Liver (tissue), 9 donors: ENCODE results near the gene TBL1X. TPM values are rescaled to one million over a fixed set of nuclear protein-coding genes. Genes with fewer than 3 reads are reported as not detected.

Experiments
- DNase-seq: peaks from one replicate; pipeline ENCODE4 v3.0.0-alpha.2; 2017; ENCODE audit warnings: low spot score
- H3K27ac ChIP-seq, 2 donors: one replicate each; pipeline ENCODE4 v1.7.0; 2013; ENCODE audit warnings: inconsistent platforms in 2 of 2, low read length in 2 of 2, control low read depth in 1 of 2, low read depth in 1 of 2, mild to moderate bottlenecking in 1 of 2
- H3K27me3 ChIP-seq, 4 donors: one replicate each; pipeline versions ENCODE4 v1.6.1 to v1.7.0; 2013; ENCODE audit warnings: low read length in 3 of 4, inconsistent platforms in 1 of 4, mild to moderate bottlenecking in 1 of 4, moderate library complexity in 1 of 4; ENCODE audit not compliant: control insufficient read depth in 4 of 4, insufficient read depth in 4 of 4
- H3K36me3 ChIP-seq, 4 donors: one replicate each; pipeline versions ENCODE4 v1.6.1 to v1.7.0; 2013; ENCODE audit warnings: low read length in 3 of 4, mild to moderate bottlenecking in 3 of 4, low read depth in 1 of 4, moderate library complexity in 1 of 4; ENCODE audit not compliant: control insufficient read depth in 4 of 4, insufficient read depth in 3 of 4
- H3K4me1 ChIP-seq, 4 donors: one replicate each; pipeline versions ENCODE4 v1.6.1 to v1.7.0; 2013; ENCODE audit warnings: low read length in 3 of 4, mild to moderate bottlenecking in 3 of 4, moderate library complexity in 1 of 4; ENCODE audit not compliant: control insufficient read depth in 4 of 4, insufficient read depth in 4 of 4
- H3K4me3 ChIP-seq, 3 donors: one replicate each; pipeline versions ENCODE4 v1.6.1 to v1.7.0; 2013; ENCODE audit warnings: low read length in 3 of 3, control low read depth in 1 of 3, low read depth in 1 of 3, mild to moderate bottlenecking in 1 of 3
- H3K9ac ChIP-seq, 2 donors: one replicate each; pipeline ENCODE4 v1.7.0; 2013; ENCODE audit warnings: low read length in 2 of 2, mild to moderate bottlenecking in 2 of 2, moderate library complexity in 2 of 2, control low read depth in 1 of 2, low read depth in 1 of 2
- H3K9me3 ChIP-seq, 4 donors: one replicate each; pipeline versions ENCODE4 v1.6.1 to v1.7.0; 2013; ENCODE audit warnings: low read length in 3 of 4; ENCODE audit not compliant: control insufficient read depth in 4 of 4
- ATF3 ChIP-seq: IDR thresholded peaks from 2 replicates; pipeline ENCODE4 v1.6.1; 2016; ENCODE audit warnings: antibody characterized with exemption
- CTCF ChIP-seq: fragments of 150-350 bp; IDR thresholded peaks from 2 replicates; pipeline ENCODE4 v1.5.1; 2017; ENCODE audit warnings: improper control_type of control experiment, low read depth, low read length; ENCODE audit not compliant: missing input control
- EGR1 ChIP-seq, 2 donors: IDR thresholded peaks; 2 replicates each; pipeline ENCODE4 v1.6.1; 2016 to 2018; ENCODE audit warnings: antibody characterized with exemption in 2 of 2, low read depth in 2 of 2
- FOXA1 ChIP-seq: IDR thresholded peaks from 2 replicates; pipeline ENCODE4 v1.6.1; 2016; ENCODE audit warnings: antibody characterized with exemption
- FOXA2 ChIP-seq: IDR thresholded peaks from 2 replicates; pipeline ENCODE4 v1.6.1; 2016; ENCODE audit warnings: antibody characterized with exemption
- GABPA ChIP-seq, 2 donors: IDR thresholded peaks in 1 of 2; conservative IDR thresholded peaks in 1 of 2; 2 replicates each; pipeline ENCODE4 v1.6.1; 2016; ENCODE audit warnings: antibody characterized with exemption in 2 of 2, mild to moderate bottlenecking in 1 of 2, moderate library complexity in 1 of 2
- HNF4A ChIP-seq, 2 donors: conservative IDR thresholded peaks; 2 replicates each; pipeline ENCODE4 v1.6.1; 2016; ENCODE audit warnings: antibody characterized with exemption in 2 of 2, mild to moderate bottlenecking in 2 of 2
- HNF4G ChIP-seq: IDR thresholded peaks from 2 replicates; pipeline ENCODE4 v1.6.1; 2016; ENCODE audit warnings: antibody characterized with exemption
- JUND ChIP-seq, 2 donors: IDR thresholded peaks; 2 replicates each; pipeline ENCODE4 v1.6.1; 2016; ENCODE audit warnings: antibody characterized with exemption in 2 of 2
- MAX ChIP-seq: IDR thresholded peaks from 2 replicates; pipeline ENCODE4 v1.6.1; 2016; ENCODE audit warnings: antibody characterized with exemption
- NR2F2 ChIP-seq: IDR thresholded peaks from 2 replicates; pipeline ENCODE4 v1.6.1; 2016; ENCODE audit warnings: antibody characterized with exemption
- RAD21 ChIP-seq, 2 donors: IDR thresholded peaks; 2 replicates each; pipeline ENCODE4 v1.6.1; 2016; ENCODE audit warnings: antibody characterized with exemption in 2 of 2, mild to moderate bottlenecking in 2 of 2
- REST ChIP-seq: IDR thresholded peaks from 2 replicates; pipeline ENCODE4 v1.6.1; 2016; ENCODE audit warnings: antibody characterized with exemption, mild to moderate bottlenecking
- RXRA ChIP-seq, 2 donors: IDR thresholded peaks; 2 replicates each; pipeline ENCODE4 v1.6.1; 2017 to 2018; ENCODE audit warnings: antibody characterized with exemption in 2 of 2, mild to moderate bottlenecking in 1 of 2
- SP1 ChIP-seq: IDR thresholded peaks from 2 replicates; pipeline ENCODE4 v1.6.1; 2018; ENCODE audit warnings: antibody characterized with exemption, mild to moderate bottlenecking
- TAF1 ChIP-seq: conservative IDR thresholded peaks from 2 replicates; pipeline ENCODE4 v1.6.1; 2016; ENCODE audit warnings: antibody characterized with exemption, mild to moderate bottlenecking
- YY1 ChIP-seq: IDR thresholded peaks from 2 replicates; pipeline ENCODE4 v1.6.1; 2016; ENCODE audit warnings: antibody characterized with exemption, mild to moderate bottlenecking
- ZBTB33 ChIP-seq: IDR thresholded peaks from 2 replicates; pipeline ENCODE4 v1.6.1; 2016; ENCODE audit warnings: antibody characterized with exemption
- WGBS: extraction: QIAGEN DNeasy Blood & Tissue Kit; methylation state at CpG from one replicate; pipeline ENCODE4 v1.1.7; 2013; 5-methylcytosine and 5-hydroxymethylcytosine counted together
- polyA plus RNA-seq, 2 donors: library from polyadenylated mRNA; stranded (reverse) in 1 of 2; unstranded in 1 of 2; fragments of 200-250 nt in 1 of 2; fragments of >200 nt in 1 of 2; fragmentation: Nextera tagmentation in 1 of 2; extraction: Ambion mirVana in 1 of 2; gene quantifications; one replicate each; pipeline versions ENCODE4 v1.2.1 to v1.2.3, GENCODE V29; 2013 to 2015
- total RNA-seq, 2 donors: library from RNA; depleted of rRNA; stranded (reverse); fragments of >200 nt; gene quantifications; one replicate each; pipeline ENCODE4 v1.2.3, GENCODE V29; 2014
- donor health status: healthy.
- donor health status: healthy.
- donor health status: healthy.
- donor health status: healthy.
- donor health status: healthy.

Gene TBL1X
- total and polyA plus RNA-seq, 4 donors = 11.2 to 15.1 (median 11.8) TPM

- TF ChIP-seq CTCF = no peak
- no peak for TF ChIP-seq JUND (IDR thresholded peaks at IDR 0.05)
- TF ChIP-seq YY1 = no peak
- TF ChIP-seq EGR1 (IDR thresholded peaks at IDR 0.05; ENCODE audit: low read depth in 2 of 2) = no peak
- TF ChIP-seq RXRA (IDR thresholded peaks at IDR 0.05) = peak; percentile 33 to 35
- TF ChIP-seq ATF3 = no peak
- no peak for TF ChIP-seq ZBTB33
- no peak for TF ChIP-seq HNF4G
- TF ChIP-seq RAD21 (IDR thresholded peaks at IDR 0.05) = no peak
- peak; percentile 22 for TF ChIP-seq SP1
- no peak for TF ChIP-seq GABPA (IDR thresholded peaks at IDR 0.05 in 1 of 2, conservative IDR thresholded peaks at IDR 0.05 in 1 of 2)
- peak in 1 of 2 donors; percentile 5 for TF ChIP-seq HNF4A (conservative IDR thresholded peaks at IDR 0.05)
- peak overlapping the region; percentile 70 to 81 (median 75) for H3K4me3 ChIP-seq
- peaks cover 0 to 3% (median 0%) of the 10 kb centered on the region in 4 donors for H3K27me3 ChIP-seq
- peak overlapping the region; percentile 82 to 83 for H3K27ac ChIP-seq
- H3K36me3 ChIP-seq = no peaks in the 10 kb centered on the region
- H3K9me3 ChIP-seq = no peaks in the 10 kb centered on the region
- no peak for DNase-seq
- peak overlapping the region; percentile 37 to 59 for H3K9ac ChIP-seq
- 2% methylated on average over 42 of the region's 45 CpGs for WGBS
- peaks cover 6 to 36% (median 20%) of the 10 kb centered on the region in 4 donors for H3K4me1 ChIP-seq
These were observed 322.2 kb downstream of the TBL1X start for GRCh38 chrX:9786798-9787635.

- no peak for DNase-seq
- 16% methylated on average over 2 of the region's 2 CpGs for WGBS
- no peaks in the 10 kb centered on the region for H3K36me3 ChIP-seq
- peak overlapping the region; percentile 29 to 61 for H3K27ac ChIP-seq
- peaks cover 6 to 36% (median 20%) of the 10 kb centered on the region in 4 donors for H3K4me1 ChIP-seq
- H3K9me3 ChIP-seq = no peaks in the 10 kb centered on the region
- H3K4me3 ChIP-seq = no peak overlapping the region
- TF ChIP-seq NR2F2 (no peak), JUND (IDR thresholded peaks at IDR 0.05) (no peak), FOXA2 (peak; percentile 90), FOXA1 (peak; percentile 86), REST (peak; percentile 32), EGR1 (IDR thresholded peaks at IDR 0.05; ENCODE audit: low read depth in 2 of 2) (peak; percentile 98 to 99), CTCF (no peak), YY1 (peak; percentile 42), TAF1 (no peak), RAD21 (IDR thresholded peaks at IDR 0.05) (peak; percentile 27 to 48), HNF4A (conservative IDR thresholded peaks at IDR 0.05) (peak; percentile 24 to 40), SP1 (peak; percentile 36), HNF4G (no peak), RXRA (IDR thresholded peaks at IDR 0.05) (peak in 1 of 2 donors; percentile 38), MAX (peak; percentile 35)
- peaks cover 0 to 3% (median 0%) of the 10 kb centered on the region in 4 donors for H3K27me3 ChIP-seq
- H3K9ac ChIP-seq = no peak overlapping the region
These were observed 324.1 kb downstream of the TBL1X start for GRCh38 chrX:9788911-9789310.
